ENCODE results near the gene NF1.
"Not testable (repeated sequence)": the region's sequence is repeated elsewhere in the genome, so short reads cannot be mapped to it uniquely, and the experiment has no call there.

Gene NF1

DNA sequence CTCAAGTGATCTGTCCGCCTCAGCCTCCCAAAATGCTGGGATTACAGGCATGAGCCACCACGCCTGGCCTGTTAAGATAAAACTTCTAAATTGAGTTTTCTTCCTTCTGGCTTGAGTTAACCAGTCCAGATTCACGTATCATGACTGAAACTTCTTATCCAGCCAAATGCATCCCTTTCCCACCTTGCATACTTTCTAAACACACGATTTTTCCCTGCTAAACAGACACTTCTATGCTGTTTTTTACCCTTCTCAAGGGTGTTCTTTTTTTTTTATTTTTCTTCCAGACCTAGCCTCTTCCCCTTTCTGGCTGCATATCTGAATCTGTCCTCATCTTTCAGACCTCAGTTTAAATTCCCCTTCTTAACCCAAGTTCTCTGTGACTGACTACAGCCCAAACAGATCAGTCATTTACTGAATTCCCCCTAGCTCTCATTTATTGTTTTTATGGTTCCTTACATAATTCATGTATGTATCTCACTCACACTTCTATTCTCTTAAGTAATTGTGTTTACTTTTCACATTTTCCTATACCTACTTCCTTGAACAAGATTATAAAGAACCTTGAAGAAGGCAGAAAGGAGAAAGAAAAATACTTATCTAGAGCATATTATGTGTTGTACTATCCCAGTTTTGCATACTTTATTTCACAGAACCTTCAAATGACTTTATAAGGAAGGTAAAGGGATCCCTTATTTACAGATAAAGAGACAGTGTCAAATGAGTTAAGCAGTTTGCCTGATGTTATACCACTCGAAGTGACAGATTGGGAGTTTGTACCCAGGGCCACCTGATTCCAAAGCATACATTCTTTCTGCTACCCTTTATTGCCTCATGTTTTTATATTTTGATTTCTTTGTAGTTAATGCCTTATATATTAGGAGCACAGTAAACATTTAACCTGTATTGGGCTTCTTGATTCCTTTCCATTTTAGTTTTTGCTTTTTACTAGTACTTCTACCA, 213.9 kb downstream of the NF1 start:
- no peak for DNase-seq (ENCODE audit: low read depth)
- no peak overlapping the region for H3K4me3 ChIP-seq (ENCODE audit: low read length)
- TF ChIP-seq, protein P1, sequence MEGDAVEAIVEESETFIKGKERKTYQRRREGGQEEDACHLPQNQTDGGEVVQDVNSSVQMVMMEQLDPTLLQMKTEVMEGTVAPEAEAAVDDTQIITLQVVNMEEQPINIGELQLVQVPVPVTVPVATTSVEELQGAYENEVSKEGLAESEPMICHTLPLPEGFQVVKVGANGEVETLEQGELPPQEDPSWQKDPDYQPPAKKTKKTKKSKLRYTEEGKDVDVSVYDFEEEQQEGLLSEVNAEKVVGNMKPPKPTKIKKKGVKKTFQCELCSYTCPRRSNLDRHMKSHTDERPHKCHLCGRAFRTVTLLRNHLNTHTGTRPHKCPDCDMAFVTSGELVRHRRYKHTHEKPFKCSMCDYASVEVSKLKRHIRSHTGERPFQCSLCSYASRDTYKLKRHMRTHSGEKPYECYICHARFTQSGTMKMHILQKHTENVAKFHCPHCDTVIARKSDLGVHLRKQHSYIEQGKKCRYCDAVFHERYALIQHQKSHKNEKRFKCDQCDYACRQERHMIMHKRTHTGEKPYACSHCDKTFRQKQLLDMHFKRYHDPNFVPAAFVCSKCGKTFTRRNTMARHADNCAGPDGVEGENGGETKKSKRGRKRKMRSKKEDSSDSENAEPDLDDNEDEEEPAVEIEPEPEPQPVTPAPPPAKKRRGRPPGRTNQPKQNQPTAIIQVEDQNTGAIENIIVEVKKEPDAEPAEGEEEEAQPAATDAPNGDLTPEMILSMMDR (conservative IDR thresholded peaks at IDR 0.05; ENCODE audit: low read depth, low read length): no peak

DNA sequence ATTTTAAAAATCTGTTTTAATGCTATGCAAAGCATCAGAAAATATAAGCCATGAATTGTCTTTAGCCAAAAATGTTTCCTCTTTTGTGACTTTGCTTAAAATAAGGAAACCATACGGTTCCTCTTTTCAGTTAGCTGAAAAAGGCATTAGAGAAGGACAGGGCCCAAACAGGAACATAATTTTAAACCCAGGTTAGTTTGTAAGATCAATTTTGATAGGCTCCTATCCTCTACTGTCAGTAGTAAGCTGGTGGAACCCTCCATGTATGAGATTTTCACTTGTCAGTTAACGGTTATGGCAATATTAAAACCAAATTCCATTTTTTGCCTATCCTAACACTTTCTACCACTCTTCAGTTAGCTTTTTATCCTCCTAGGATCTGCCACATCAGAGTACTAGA, 214.8 kb downstream of the NF1 start:
- DNase-seq (ENCODE audit: low read depth): no peak
- TF ChIP-seq, protein P1 (conservative IDR thresholded peaks at IDR 0.05; ENCODE audit: low read depth, low read length): no peak
- no peak overlapping the region for H3K4me3 ChIP-seq (ENCODE audit: low read length)

DNA sequence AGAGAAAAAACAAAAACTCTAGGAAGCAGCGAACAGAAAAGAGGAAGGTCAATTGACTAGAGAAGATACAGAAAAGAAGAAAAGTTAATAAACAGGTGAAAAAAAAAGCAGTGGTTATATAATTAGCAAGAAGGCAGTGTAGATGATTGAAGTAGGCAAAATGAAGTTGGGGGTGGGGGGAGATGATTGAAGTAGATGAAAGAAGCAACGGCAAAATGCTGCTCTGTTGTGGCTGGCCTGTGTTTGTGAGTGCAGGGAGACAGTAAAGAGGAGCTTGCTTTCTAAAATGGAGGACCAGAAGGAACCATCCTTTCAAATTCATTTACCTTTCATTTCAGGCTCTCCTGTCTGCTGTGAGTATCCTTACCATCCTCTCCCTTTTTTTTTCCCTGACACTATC, 215.5 kb downstream of the NF1 start:
- TF ChIP-seq, protein P1 (conservative IDR thresholded peaks at IDR 0.05; ENCODE audit: low read depth, low read length): no peak
- H3K4me3 ChIP-seq (ENCODE audit: low read length): no peak overlapping the region
- no peak for DNase-seq (ENCODE audit: low read depth)

DNA sequence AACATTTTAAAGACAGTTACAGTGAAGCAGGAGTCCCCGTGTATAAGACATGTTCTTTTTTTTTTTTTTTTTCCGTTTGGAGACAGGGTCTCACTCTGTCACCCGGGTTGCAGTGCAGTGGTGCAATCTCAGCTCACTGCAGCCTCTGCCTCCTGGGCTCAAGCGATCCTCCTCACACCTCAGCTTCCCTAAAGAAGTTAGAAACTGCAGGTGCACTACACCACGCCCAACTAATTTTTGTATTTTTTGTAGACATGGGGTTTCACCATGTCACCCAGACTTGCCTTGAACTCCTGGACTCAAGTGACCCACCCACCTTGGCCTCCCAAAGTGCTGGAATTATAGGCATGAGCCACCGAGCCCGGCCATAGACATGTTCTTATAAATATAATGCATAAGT, 216.1 kb downstream of the NF1 start:
- TF ChIP-seq, protein P1 (conservative IDR thresholded peaks at IDR 0.05; ENCODE audit: low read depth, low read length): no peak
- DNase-seq (ENCODE audit: low read depth): no peak

DNA sequence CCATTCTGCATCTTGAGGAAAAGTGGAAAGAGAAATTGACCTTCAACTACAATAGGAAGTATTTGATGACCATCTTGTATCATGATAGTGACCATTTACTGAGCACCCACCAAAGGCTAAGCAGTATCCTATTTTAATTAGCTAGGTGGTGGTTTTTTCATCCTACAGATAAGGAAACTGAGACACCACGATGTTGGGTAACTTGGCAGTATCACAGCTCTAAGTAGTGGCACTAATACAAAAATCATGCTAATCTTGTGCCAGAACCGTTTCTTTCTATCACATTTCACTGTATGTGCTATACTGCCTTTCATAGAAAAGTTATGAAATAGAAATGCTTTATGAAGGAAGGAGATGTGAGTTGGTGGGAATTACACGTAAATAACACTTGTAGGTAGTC, 216.7 kb downstream of the NF1 start:
- TF ChIP-seq, protein P1 (conservative IDR thresholded peaks at IDR 0.05; ENCODE audit: low read depth, low read length): no peak
- DNase-seq (ENCODE audit: low read depth): no peak
- H3K4me3 ChIP-seq (ENCODE audit: low read length): no peak overlapping the region

More for the DNA sequence above, 216.1 kb downstream of the NF1 start:
- no peak overlapping the region for H3K4me3 ChIP-seq (ENCODE audit: low read length)

DNA sequence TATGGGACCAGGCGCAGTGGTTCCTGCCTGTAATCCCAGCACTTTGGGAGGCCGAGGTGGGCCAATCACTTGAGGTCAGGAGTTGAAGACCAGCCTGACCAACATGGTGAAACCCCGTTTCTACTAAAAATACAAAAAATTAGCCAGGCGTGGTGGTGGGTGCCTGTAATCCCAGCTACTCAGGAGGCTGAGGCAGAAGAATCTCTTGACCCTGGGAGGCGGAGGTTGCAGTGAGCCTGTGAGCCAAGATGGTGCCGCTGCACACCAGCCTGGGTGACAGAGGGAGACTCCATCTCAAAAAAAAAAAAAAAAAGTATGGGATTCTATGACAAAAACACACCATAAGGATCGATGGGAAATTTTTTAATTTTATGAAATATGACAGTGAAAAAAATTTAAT, 217.4 kb downstream of the NF1 start:
- DNase-seq (ENCODE audit: low read depth); H3K4me3 ChIP-seq (ENCODE audit: low read length): not testable (repeated sequence)

DNA sequence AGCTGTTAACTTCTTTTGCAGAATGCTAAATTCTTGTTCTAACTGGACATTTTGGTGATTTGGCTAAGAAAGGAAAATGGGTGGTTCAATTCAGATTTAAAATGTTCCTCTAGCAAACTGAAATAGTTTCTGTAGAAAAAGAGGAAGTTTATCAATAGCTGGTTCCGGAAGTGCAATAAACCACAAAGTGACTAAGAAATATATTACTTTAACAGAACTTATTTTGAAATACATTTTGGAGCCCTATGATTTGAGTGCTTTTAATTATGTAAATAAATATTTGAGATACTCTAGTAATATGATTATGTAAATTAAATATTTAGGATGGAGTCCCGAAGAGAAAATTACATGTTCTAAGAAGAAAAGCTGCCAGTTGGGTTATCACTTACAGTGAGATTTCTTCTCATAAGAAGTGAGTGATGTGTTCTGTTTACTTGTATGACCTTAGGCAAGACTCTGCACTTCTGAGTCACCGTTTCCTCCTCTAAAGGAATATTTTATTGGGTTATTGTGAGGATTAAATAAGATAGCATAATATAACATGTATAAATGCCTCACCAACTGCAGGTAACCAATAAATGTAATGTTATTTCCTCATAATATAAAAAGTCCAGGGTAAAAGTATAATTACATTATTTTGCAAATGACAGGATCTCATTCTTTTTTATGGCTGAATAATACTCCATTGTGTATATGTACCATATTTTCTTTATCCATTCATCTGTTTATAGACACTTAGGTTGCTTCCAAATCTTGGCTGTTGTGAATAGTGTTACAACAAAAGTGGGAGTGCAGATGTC, 219.4 kb downstream of the NF1 start, which contains the start of gene EVI2B:
TSS of gene EVI2B (minus strand) at position 73 of the 800 bp plus-strand sequence. CDS start 8,445 bp downstream, outside the sequence.
- H3K4me3 ChIP-seq (ENCODE audit: low read length): no peak within 1 kb of the TSS
- TF ChIP-seq, protein P1 (conservative IDR thresholded peaks at IDR 0.05; ENCODE audit: low read depth, low read length): no peak
- DNase-seq (ENCODE audit: low read depth): no peak
